ENCODE results near the gene ADRA2B.

The ADRA2B gene

DNA sequence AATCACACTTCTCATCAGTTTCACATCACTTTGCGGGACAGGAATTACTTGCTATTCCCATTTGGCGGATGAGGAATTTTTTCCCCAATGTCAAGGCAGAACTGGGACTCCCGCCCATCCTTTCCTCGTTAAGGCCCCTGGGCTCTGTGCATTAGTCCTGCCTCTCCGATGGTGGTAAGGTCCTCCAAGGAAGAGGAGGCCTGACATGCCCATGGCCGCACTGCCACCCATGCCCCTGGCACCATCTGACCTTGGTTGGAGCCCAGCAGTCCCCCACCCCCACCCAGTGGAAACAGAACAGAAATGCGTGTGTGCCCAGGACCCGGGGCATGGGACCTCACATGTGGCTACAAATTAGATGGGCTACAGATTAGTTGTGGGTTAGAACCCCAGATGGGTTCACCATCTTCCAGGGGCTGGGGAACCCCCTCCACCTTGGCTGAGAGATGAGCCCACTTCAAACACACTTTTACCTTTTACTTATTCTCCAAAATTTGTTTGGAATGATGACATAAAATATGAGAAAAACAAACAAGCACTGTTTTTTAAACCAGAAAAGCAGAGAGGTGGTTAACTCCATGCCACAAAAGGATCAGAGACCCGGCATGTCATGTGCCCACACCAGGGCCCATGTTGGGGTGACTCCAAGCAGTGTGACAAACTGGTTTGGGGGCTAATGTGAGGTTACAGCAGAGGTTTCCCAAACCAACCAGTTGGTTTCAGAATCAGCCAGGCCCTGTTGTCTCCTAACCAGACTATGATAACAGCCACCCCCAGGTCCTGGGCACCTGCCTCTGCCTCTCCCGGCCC lies 39.8 kb upstream of the ADRA2B start:
- no peak for TF ChIP-seq BHLHE40 (IDR thresholded peaks at IDR 0.05; ENCODE audit: borderline replicate concordance)
- TF ChIP-seq HDGF (IDR thresholded peaks at IDR 0.05; ENCODE audit: borderline replicate concordance) = no peak
- no peak for TF ChIP-seq CTBP1 (IDR thresholded peaks at IDR 0.05; ENCODE audit: borderline replicate concordance)
- TF ChIP-seq ZNF384 (IDR thresholded peaks at IDR 0.05) = no peak
- no peak for TF ChIP-seq LEF1 (IDR thresholded peaks at IDR 0.05; ENCODE audit: borderline replicate concordance)
- TF ChIP-seq ELF4 (IDR thresholded peaks at IDR 0.05) = no peak
- TF ChIP-seq TARDBP (IDR thresholded peaks at IDR 0.05) = no peak
- POLR2A ChIA-PET = no interaction called here
- CTCF ChIA-PET = interaction anchor here (0.6 to 0.7 kb wide), 3 partner anchors 43 to 1770 kb away, joined by 4 to 5 read pairs (median 5); no protein-coding TSS in a partner anchor
- no peak for DNase-seq (ENCODE audit: extremely low spot score)

DNA sequence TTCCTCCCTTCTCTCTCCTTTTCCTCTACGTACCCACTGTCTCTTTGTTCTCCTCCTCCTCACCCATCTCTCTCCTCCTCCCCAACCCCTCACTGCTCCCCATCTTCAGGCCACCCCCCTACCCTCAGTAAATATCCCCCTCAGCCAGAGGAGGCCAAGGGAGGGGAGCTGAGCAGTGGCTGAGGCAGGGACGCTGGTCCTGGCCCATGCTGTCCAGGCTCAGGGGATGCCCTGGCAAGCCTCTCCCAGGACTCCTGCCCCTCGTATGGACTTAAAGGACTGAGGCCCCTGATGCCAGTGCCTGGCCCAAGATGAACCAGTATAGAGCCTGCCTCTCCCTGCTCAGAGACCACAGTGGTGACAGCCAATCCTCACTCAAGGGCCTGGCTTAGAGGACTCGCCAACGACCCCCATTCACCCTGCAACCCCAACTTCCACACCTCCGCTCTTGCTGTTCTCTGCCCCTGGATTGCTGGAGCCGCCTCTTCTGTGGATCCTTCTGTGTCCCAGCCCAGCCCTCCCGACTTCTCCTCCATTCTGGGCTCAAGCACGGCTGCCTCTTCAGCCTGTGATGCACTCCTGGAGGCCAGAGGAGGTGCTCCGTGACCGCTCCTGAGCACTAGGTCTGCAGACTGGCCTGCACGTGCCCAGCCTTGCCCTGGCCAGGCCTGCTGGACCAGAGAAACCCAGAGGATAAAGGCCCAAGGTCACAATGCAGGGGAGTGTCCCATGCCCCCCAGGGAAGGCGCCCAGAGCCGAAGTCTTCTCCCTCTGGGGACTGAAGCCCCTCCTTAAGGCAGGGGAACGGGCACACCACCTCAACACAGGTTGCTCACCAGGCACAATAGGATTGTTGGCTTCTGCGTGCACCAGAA lies 38.4 kb upstream of the ADRA2B start:
- TF ChIP-seq ZNF384 (IDR thresholded peaks at IDR 0.05) = no peak
- TF ChIP-seq LEF1 (IDR thresholded peaks at IDR 0.05; ENCODE audit: borderline replicate concordance) = no peak
- TF ChIP-seq CTBP1 (IDR thresholded peaks at IDR 0.05; ENCODE audit: borderline replicate concordance) = no peak
- no peak for TF ChIP-seq TARDBP (IDR thresholded peaks at IDR 0.05)
- no peak for TF ChIP-seq ARNT (IDR thresholded peaks at IDR 0.05)
- TF ChIP-seq SP1 (IDR thresholded peaks at IDR 0.05) = no peak
- no peak for TF ChIP-seq SUZ12 (IDR thresholded peaks at IDR 0.05)
- TF ChIP-seq BHLHE40 (IDR thresholded peaks at IDR 0.05; ENCODE audit: borderline replicate concordance) = no peak
- no peak for TF ChIP-seq FOXA1 (IDR thresholded peaks at IDR 0.05)
- TF ChIP-seq L3MBTL2 (conservative IDR thresholded peaks at IDR 0.05) = no peak
- TF ChIP-seq HDGF (IDR thresholded peaks at IDR 0.05; ENCODE audit: borderline replicate concordance) = no peak
- no peak for TF ChIP-seq FOXM1 (IDR thresholded peaks at IDR 0.05; ENCODE audit: borderline replicate concordance)
- CTCF ChIA-PET = no interaction called here

DNA sequence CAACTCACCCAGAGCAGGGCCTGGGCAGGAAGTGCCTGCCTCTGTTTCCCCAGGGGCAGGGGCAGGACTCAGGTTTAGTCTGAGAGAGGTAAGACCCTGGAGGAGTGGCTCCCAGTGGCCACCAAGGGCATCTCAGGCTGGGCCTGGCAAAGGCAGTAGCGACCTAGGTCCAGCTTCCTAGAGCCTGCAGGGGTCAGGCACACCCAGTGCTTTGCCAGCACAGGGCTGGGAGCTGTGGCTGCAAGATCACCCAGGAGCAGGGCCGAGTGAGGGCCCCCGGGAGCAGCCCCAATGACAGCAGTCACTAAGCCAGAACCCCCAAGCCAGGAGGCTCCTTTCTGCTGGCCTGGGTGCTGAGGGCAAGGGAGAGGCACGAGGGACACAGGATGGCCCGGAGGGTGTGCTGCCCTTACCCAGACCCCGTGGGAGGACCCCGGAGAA lies 37.6 kb upstream of the ADRA2B start:
- ChIA-PET CTCF (no interaction called here), POLR2A (no interaction called here)
- TF ChIP-seq NFRKB (IDR thresholded peaks at IDR 0.05) (no peak), LEF1 (IDR thresholded peaks at IDR 0.05; ENCODE audit: borderline replicate concordance) (no peak), L3MBTL2 (conservative IDR thresholded peaks at IDR 0.05) (no peak), HDGF (IDR thresholded peaks at IDR 0.05; ENCODE audit: borderline replicate concordance) (no peak), SP1 (IDR thresholded peaks at IDR 0.05) (no peak), BHLHE40 (IDR thresholded peaks at IDR 0.05; ENCODE audit: borderline replicate concordance) (no peak), ELF4 (IDR thresholded peaks at IDR 0.05) (no peak), FOXK2 (IDR thresholded peaks at IDR 0.05) (no peak), CTBP1 (IDR thresholded peaks at IDR 0.05; ENCODE audit: borderline replicate concordance) (no peak), TARDBP (IDR thresholded peaks at IDR 0.05) (no peak), ZNF384 (IDR thresholded peaks at IDR 0.05) (no peak), ARNT (IDR thresholded peaks at IDR 0.05) (no peak), SUZ12 (IDR thresholded peaks at IDR 0.05) (no peak), FOXA1 (IDR thresholded peaks at IDR 0.05) (no peak), FOXM1 (IDR thresholded peaks at IDR 0.05; ENCODE audit: borderline replicate concordance) (no peak)
- TF ChIP-seq, protein P1, sequence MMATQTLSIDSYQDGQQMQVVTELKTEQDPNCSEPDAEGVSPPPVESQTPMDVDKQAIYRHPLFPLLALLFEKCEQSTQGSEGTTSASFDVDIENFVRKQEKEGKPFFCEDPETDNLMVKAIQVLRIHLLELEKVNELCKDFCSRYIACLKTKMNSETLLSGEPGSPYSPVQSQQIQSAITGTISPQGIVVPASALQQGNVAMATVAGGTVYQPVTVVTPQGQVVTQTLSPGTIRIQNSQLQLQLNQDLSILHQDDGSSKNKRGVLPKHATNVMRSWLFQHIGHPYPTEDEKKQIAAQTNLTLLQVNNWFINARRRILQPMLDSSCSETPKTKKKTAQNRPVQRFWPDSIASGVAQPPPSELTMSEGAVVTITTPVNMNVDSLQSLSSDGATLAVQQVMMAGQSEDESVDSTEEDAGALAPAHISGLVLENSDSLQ (IDR thresholded peaks at IDR 0.05) = no peak
- DNase-seq (ENCODE audit: extremely low spot score) = no peak

More for the DNA sequence above, 38.4 kb upstream of the ADRA2B start:
- DNase-seq (ENCODE audit: extremely low spot score) = no peak
- POLR2A ChIA-PET = interaction anchor here (1.3 kb wide), 1 partner anchor 54 kb away, joined by 3 read pairs; the partner anchor contains the start of gene STARD7

DNA sequence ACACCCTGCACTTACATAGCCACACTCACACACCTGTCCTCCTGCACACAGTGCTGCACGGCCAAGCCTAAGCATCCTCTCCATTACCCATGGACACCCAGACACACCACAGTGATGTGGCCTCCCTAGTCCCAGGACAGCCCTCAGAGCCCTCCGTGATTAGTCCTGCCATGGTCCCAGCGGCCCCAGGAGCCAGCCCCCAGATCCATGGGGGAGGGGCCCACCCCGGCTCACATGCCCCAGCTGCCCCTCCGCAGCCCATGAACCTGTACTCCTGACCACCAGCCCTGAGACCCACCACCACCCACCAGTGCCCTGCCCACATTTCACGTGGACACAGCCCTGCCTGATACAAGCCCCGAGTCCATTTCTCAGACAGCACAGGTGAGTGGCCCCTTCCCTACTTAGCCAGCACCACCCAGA lies 36.9 kb upstream of the ADRA2B start:
- ChIA-PET CTCF (interaction anchor here (1.4 kb wide), 1 partner anchor 21 kb away, joined by 3 read pairs; no protein-coding TSS in a partner anchor), POLR2A (no interaction called here)
- TF ChIP-seq, protein P1 (IDR thresholded peaks at IDR 0.05) = no peak
- TF ChIP-seq HDGF (IDR thresholded peaks at IDR 0.05; ENCODE audit: borderline replicate concordance) (no peak), ZNF384 (IDR thresholded peaks at IDR 0.05) (no peak), FOXA1 (IDR thresholded peaks at IDR 0.05) (no peak), FOXK2 (IDR thresholded peaks at IDR 0.05) (no peak), NFRKB (IDR thresholded peaks at IDR 0.05) (no peak), ELF4 (IDR thresholded peaks at IDR 0.05) (no peak), CTBP1 (IDR thresholded peaks at IDR 0.05; ENCODE audit: borderline replicate concordance) (no peak), FOXM1 (IDR thresholded peaks at IDR 0.05; ENCODE audit: borderline replicate concordance) (no peak), TARDBP (IDR thresholded peaks at IDR 0.05) (no peak), SP1 (IDR thresholded peaks at IDR 0.05) (no peak), BHLHE40 (IDR thresholded peaks at IDR 0.05; ENCODE audit: borderline replicate concordance) (no peak), ARNT (IDR thresholded peaks at IDR 0.05) (no peak), LEF1 (IDR thresholded peaks at IDR 0.05; ENCODE audit: borderline replicate concordance) (no peak), L3MBTL2 (conservative IDR thresholded peaks at IDR 0.05) (no peak), SUZ12 (IDR thresholded peaks at IDR 0.05) (no peak)
- DNase-seq (ENCODE audit: extremely low spot score) = no peak

DNA sequence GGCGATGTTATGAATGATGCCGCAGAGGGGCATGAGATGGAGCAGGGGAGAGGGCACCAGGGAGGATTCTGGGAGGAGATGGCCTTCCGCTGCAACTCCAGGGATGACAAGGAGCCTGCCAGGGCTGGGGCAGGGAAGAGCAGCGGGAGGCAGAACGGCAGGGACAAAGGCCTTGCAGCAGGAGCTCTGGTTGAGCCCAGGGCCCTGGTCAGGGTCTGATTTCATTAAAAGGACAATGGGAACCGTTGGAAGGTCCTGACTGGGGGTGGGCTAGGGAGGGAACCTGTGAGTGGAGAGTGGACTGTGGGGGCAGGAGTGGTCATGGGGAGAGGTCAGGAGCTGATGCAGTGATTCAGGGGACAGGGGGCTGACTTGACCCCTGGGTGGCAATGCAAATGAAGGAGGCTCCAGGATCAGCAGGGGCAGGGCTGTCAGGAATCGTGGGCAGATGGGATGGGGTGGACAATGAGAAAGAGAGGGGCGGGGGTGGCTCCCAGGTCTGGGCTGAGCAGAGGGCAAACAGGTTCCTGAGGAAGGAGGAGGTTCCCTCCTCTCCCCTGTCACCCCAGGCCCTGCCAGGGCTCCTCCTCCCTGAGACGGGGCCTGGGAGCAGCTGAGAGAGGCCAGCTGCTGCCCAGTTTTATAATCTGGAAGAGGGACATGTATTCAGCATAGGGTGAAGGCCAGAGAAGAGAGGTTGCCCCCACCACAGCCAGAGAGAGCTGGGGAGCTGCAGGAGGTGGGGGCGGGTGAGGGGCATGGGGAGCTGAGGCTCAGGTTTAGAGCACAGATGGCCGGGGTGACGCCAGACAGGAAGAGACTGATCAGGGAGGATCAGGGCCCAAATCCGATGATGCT lies 36.2 kb upstream of the ADRA2B start:
- no peak for DNase-seq (ENCODE audit: extremely low spot score)
- ChIA-PET CTCF (interaction anchor here (0.6 to 1.4 kb wide), 2 partner anchors 22 to 959 kb away, joined by 3 to 6 read pairs; no protein-coding TSS in a partner anchor), POLR2A (no interaction called here)
- TF ChIP-seq TARDBP (IDR thresholded peaks at IDR 0.05) (no peak), SP1 (IDR thresholded peaks at IDR 0.05) (no peak), HDGF (IDR thresholded peaks at IDR 0.05; ENCODE audit: borderline replicate concordance) (no peak), FOXA1 (IDR thresholded peaks at IDR 0.05) (no peak), ARNT (IDR thresholded peaks at IDR 0.05) (no peak), FOXM1 (IDR thresholded peaks at IDR 0.05; ENCODE audit: borderline replicate concordance) (no peak), FOXK2 (IDR thresholded peaks at IDR 0.05) (no peak)
- TF ChIP-seq, protein P1 (IDR thresholded peaks at IDR 0.05) = no peak

Measured in HEK293T (cell line).